ENCODE results near the gene FAM13A.
"Not testable (repeated sequence)": the region's sequence is repeated elsewhere in the genome, so short reads cannot be mapped to it uniquely, and the experiment has no call there.

Gene FAM13A

DNA sequence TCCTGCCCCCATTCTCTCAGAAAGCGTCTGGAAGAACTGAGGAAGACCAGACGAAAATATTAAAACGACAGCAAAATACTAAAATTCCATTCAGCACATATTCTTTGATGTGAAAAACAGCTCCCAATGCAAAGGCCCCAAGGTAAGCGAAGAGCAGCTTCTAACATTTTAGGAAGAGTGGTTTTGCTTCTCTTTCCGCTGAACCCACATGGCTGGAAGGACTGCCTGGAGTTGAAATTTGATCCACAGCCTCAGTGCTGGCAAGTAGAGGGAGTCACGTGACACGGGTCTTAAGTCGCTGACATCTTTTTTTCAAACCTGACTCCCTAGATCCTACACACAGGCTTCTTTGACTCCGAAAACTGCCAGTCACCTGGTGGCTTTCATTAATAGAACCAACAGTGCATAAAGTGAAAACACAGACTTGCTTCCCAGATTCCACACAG is at the start of gene FAM13A:
Gene FAM13A, minus strand, starts transcription at position 233 of the 446 bp plus-strand sequence. Its CDS starts 221 bp downstream, at position 12.
- DNase-seq (ENCODE audit: low spot score) = peak; percentile 8

DNA sequence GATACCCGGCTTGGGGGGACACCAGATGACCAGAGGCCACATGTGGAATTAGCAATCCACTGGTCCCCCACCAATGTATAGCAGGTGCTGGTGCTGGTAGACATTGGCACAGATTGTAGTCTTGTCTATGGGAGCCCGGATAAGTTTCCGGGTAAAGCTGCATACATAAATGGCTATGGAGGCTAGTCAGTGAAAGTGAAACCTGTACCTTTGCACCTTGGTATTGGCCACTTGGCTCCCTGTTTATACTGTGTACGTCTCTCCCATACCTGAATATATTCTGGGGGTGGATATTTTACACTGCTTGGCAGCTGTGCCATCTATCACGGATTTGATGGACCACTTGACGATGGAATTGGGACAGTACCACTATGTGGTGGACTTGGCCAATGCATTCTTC is 48.7 kb upstream of the FAM13A start:
- no peak for DNase-seq (ENCODE audit: low spot score)

DNA sequence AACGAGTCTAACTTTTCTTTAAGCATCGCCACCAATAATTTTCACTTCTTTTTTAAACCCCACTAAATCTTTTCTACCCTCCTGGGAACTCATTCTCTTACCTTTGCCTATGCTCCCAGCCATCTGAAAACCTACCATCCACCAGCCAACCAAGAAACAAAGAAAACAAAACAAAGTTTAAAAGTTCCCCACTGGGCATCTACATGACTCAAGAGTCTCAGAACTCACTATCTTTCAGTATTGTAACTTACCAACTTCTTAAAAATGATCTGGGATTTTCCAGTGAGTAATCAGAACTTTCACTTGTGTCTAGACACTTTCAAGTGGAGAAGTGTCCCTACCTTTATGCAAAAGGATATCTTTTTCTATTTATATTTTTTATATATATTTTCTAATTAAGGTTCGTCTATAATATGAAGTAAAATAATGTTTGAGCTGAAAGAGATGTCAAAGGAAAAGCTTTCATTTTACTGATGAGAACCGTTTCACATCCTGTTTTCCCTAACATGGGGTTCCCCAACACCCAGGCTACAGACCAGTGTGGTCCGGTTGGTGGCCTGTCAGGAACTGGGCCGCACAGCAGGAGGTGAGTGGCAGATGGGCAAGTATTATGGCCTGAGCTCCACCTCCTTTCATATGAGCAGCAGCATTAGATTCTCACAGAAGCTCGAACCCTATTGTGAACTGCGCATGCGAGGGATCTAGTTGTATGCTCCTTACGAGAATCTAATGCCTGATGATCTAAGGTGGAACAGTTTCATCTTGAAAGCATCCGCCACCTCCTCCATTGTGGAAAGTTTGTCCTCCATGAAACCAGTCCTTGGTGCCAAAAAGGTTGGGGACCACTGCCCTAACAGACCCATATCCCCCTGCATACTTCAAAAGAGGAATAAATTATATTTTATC is 44.5 kb upstream of the FAM13A start:
- no peak for DNase-seq (ENCODE audit: low spot score)

DNA sequence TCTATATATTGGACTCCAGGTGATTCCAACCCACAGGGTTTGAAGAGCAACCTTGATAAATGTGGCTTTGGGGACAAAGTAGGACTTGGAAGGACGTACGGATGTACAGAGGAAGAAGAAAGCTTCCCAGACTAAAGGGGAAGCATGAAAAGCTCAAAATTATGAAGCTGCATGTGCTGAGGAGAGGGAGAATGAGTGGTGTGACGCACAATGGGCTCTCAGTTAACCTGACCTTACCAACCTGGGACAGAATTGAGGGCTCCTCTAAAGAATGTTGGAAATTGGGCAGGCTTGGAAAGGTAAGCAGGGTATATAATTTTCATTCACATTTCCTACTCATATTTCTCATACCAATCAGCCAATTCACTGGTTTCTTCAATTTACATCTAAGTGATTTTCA is 43.9 kb upstream of the FAM13A start:
- DNase-seq (ENCODE audit: low spot score) = no peak

GRCh38 chr4:89099471-89099870 is 42.5 kb upstream of the FAM13A start:
- no peak for DNase-seq (ENCODE audit: low spot score)

DNA sequence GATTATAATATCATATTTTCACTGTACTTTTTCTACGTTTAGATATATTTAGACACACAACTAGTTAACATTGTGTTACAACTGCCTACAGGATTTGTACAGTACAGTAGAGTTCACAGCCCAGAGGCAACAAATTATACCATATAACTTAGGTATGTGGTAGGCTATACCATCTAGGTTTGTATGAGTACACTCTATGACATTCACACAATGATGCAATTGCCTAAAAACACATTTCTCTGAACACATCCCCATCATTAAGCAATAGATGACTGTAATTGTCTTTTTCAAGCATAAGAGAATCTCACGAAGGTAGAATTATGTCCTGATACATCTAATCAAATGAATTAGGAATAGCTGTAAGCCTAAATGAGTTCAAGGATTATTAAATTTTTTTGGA is 42.0 kb upstream of the FAM13A start:
- DNase-seq (ENCODE audit: low spot score) = no peak

DNA sequence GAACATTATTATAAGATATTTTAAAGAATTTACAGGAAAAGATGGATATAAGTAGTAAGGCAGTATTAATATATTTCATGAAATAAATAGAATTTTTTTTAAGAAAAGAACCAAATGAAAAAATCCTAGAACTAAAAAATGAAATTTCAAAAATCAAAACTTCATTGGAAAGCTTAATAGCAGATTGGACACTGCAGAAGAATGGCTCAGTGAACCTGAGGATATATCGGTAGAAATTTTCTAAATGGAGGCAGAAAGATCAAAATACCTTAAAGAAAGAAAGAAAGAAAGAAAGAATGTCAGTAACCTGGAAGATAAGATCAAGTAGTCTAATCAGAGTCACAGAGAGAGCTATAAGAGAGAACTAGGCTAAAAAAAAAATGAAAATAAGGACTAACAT is 21.3 kb upstream of the FAM13A start:
- DNase-seq (ENCODE audit: low spot score) = no peak

GRCh38 chr4:89077761-89078160 is 20.8 kb upstream of the FAM13A start:
- DNase-seq (ENCODE audit: low spot score) = no peak

GRCh38 chr4:89072921-89073320 is 15.9 kb upstream of the FAM13A start:
- DNase-seq (ENCODE audit: low spot score) = no peak

DNA sequence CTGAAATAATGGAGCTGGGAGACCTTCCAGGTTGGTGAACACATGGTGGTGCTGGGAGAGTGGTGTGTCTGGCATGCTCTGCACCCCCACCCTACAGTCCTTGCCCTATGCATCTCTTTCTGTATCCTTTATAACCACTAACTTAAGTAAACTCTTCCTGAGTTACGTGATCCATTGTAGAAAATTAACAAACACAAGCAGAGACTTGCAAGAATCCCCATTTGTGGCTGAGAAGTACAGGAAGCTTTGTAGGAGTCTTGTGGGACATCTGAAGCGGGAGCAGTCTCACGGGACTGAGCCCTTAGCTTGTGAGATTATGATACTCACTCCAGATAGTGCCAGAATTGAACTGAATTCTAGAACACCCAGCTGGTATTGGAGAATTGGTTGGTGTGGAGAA is 14.3 kb upstream of the FAM13A start:
- no peak for DNase-seq (ENCODE audit: low spot score)

- DNase-seq (ENCODE audit: low spot score) = no peak
Measured at GRCh38 chr4:89070041-89070440, 13.1 kb upstream of the FAM13A start.

DNA sequence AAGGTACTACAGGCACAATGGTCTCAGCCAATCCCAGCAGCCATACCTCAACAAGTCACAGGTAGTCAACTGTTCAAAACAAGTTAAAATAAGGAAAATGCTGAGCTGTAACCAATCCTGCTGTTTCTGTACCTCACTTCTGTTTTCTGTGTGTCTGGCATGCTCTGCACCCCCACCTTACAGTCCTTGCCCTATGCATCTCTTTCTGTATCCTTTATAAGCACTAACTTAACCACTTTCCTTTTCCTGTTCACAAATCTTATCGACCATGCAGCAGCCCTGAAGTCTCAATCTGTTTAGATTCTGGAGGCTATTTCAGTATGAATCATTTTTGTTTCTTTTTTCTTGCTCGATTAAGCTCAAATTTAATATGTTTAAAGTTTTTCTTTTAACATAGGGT is 12.5 kb upstream of the FAM13A start:
- no peak for DNase-seq (ENCODE audit: low spot score)

DNA sequence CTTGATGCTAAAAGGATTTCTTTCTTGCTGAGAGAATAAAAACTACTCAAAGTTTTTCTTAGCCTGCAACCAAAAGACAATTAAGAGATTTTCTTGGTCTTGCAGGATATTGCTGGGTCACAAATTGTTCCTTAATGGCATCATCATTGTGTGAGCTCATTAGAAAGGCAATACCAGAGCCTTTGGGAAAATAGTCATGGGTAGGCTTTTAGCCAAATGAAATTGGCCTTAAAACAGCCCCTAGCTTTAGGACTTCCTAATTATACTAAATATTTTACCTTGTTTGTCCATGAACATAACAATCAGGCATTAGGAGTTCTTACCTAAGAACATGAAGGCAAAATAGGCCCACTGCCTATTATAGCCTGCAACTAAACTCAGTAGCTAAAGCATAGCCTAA is 10.4 kb upstream of the FAM13A start:
- no peak for DNase-seq (ENCODE audit: low spot score)

GRCh38 chr4:89064848-89065247 is 7.9 kb upstream of the FAM13A start:
- DNase-seq (ENCODE audit: low spot score) = no peak

GRCh38 chr4:89057844-89058243 is 859 bp upstream of the FAM13A start:
- not testable (repeated sequence) for DNase-seq (ENCODE audit: low spot score)

GRCh38 chr4:89056292-89056952 is 563 bp downstream of the FAM13A start:
- DNase-seq (ENCODE audit: low spot score) = no peak

- no peak for DNase-seq (ENCODE audit: low spot score)
Measured at GRCh38 chr4:89055157-89056080, 1.6 kb downstream of the FAM13A start.

- DNase-seq (ENCODE audit: low spot score) = no peak
Measured at GRCh38 chr4:89054627-89055026, 2.4 kb downstream of the FAM13A start.

DNA sequence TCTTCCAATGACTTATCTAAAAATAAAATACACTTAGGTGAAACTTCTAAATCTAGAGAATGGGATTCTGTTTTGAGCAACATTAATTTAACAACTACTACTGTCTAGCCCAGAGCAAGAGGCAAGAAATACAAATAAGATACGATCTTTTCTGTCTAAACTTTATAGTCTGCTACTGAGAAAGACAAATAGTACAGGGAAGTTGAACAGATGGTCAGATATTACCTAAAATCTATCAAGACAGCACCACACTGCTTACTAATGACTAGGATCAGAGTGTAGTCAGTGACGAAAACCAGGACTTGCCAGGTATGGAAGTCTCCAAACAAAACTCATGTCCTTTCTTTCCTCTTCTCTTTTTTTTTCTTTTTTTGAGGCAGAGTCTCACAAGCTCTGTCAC is 7.1 kb downstream of the FAM13A start:
- no peak for DNase-seq (ENCODE audit: low spot score)

DNA sequence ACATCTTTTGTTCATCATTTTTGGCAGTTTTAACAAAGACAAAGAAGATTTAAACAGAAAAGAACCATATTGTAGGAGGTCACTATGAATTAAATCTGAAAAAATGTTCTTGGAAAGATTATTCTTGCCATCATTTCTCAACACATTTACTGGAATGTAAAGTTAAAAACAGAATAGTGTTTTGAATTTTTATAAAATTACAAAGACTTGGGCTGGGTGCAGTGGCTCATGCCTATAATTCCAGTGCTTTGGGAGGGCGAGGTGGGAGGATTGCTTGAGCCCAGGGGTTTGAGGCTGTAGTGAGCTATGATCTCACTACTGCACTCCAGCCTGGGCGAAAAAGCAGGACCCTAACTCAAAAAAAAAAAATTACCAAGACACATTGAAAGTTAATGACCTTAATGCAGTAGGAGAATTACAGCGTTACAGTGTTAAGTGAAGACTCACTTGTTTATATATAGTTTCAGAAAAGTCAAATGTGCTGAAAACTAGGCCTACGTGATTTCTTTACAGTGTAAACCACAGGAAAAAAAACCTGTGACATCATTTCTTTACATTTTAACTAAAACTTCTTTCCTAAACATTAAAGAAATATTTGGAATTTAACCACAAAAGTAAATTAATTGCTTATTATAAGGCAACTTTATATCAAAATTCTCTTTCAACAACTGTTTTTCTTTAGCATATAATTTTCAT is 7.9 kb downstream of the FAM13A start:
- no peak for DNase-seq (ENCODE audit: low spot score)

GRCh38 chr4:89044147-89044900 is 12.7 kb downstream of the FAM13A start:
- DNase-seq (ENCODE audit: low spot score) = no peak
